IMR-90 (cell line): ENCODE measurements around the gene FBXL14. TPM values are rescaled to one million over a fixed set of nuclear protein-coding genes. Genes with fewer than 3 reads are reported as not detected.

Source experiments
- CHD1 ChIP-seq: IDR thresholded peaks from 2 replicates; pipeline ENCODE4 v1.6.1; 2012; ENCODE audit warnings: low read depth, low read length, improper control_type of control experiment
- RAD21 ChIP-seq: IDR thresholded peaks from 2 replicates; pipeline ENCODE4 v1.6.1; 2012; ENCODE audit warnings: low read length, improper control_type of control experiment
- RCOR1 ChIP-seq: IDR thresholded peaks from 2 replicates; pipeline ENCODE4 v1.6.1; 2012; ENCODE audit warnings: mild to moderate bottlenecking, low read length, improper control_type of control experiment; ENCODE audit not compliant: insufficient replicate concordance
- polyA plus RNA-seq, 3 experiments: library from polyadenylated mRNA; depleted of rRNA; stranded (reverse); fragments of >200 nt; gene quantifications; 2 replicates each; pipeline ENCODE4 v1.2.3, GENCODE V29; 2012; ENCODE audit warnings: low replicate concordance in 1 of 3
- total RNA-seq: library from RNA; depleted of rRNA; stranded (reverse); fragments of >200 nt; gene quantifications from 2 replicates; pipeline ENCODE4 v1.2.3, GENCODE V29; 2012
- TF ChIP-seq, protein P1 (sequence below): conservative IDR thresholded peaks from 2 replicates; pipeline ENCODE4 v1.5.1; 2012; ENCODE audit warnings: mild to moderate bottlenecking, low read depth, low read length, improper control_type of control experiment

FBXL14 gene
- total and polyA plus RNA-seq, 2 of the 4 experiments (the other 2 are of a cell fraction), result 4.7 to 7.3 TPM

- TF ChIP-seq, protein P1, sequence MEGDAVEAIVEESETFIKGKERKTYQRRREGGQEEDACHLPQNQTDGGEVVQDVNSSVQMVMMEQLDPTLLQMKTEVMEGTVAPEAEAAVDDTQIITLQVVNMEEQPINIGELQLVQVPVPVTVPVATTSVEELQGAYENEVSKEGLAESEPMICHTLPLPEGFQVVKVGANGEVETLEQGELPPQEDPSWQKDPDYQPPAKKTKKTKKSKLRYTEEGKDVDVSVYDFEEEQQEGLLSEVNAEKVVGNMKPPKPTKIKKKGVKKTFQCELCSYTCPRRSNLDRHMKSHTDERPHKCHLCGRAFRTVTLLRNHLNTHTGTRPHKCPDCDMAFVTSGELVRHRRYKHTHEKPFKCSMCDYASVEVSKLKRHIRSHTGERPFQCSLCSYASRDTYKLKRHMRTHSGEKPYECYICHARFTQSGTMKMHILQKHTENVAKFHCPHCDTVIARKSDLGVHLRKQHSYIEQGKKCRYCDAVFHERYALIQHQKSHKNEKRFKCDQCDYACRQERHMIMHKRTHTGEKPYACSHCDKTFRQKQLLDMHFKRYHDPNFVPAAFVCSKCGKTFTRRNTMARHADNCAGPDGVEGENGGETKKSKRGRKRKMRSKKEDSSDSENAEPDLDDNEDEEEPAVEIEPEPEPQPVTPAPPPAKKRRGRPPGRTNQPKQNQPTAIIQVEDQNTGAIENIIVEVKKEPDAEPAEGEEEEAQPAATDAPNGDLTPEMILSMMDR, result no peak
- TF ChIP-seq CHD1 (no peak), RAD21 (no peak), RCOR1 (no peak)
Observed at GRCh38 chr12:1529228-1529861, 65.0 kb downstream of the FBXL14 start (continued).
